ENCODE measurements around the gene LRRC3.

The LRRC3 gene

DNA sequence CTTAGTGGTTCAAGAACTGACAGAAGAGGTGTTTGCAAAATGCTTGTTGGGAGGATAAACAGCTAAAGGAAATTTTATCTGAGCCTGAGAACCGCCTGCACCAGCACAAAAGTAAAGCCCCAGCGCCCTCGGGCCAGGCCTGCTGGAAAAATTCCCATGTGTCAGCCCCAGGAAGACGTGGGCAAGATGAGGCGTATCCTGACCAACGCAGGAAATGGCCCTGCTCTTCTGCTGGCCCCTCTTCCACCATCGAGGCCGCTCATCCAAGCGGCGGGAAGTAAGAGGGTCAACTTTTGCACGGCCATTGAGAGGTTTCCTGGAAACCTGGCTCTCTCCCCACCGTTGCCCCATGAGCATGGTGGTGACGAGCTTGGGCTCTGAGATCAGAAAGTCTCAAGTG, 39.6 kb downstream of the LRRC3 start:
- no peak overlapping the region for H3K4me3 ChIP-seq (ENCODE audit: low read length)
- no peak for DNase-seq (ENCODE audit: low read depth)
- TF ChIP-seq, protein P1, sequence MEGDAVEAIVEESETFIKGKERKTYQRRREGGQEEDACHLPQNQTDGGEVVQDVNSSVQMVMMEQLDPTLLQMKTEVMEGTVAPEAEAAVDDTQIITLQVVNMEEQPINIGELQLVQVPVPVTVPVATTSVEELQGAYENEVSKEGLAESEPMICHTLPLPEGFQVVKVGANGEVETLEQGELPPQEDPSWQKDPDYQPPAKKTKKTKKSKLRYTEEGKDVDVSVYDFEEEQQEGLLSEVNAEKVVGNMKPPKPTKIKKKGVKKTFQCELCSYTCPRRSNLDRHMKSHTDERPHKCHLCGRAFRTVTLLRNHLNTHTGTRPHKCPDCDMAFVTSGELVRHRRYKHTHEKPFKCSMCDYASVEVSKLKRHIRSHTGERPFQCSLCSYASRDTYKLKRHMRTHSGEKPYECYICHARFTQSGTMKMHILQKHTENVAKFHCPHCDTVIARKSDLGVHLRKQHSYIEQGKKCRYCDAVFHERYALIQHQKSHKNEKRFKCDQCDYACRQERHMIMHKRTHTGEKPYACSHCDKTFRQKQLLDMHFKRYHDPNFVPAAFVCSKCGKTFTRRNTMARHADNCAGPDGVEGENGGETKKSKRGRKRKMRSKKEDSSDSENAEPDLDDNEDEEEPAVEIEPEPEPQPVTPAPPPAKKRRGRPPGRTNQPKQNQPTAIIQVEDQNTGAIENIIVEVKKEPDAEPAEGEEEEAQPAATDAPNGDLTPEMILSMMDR (IDR thresholded peaks at IDR 0.05; ENCODE audit: insufficient read depth, low read depth, low read length, missing control alignments) = no peak

DNA sequence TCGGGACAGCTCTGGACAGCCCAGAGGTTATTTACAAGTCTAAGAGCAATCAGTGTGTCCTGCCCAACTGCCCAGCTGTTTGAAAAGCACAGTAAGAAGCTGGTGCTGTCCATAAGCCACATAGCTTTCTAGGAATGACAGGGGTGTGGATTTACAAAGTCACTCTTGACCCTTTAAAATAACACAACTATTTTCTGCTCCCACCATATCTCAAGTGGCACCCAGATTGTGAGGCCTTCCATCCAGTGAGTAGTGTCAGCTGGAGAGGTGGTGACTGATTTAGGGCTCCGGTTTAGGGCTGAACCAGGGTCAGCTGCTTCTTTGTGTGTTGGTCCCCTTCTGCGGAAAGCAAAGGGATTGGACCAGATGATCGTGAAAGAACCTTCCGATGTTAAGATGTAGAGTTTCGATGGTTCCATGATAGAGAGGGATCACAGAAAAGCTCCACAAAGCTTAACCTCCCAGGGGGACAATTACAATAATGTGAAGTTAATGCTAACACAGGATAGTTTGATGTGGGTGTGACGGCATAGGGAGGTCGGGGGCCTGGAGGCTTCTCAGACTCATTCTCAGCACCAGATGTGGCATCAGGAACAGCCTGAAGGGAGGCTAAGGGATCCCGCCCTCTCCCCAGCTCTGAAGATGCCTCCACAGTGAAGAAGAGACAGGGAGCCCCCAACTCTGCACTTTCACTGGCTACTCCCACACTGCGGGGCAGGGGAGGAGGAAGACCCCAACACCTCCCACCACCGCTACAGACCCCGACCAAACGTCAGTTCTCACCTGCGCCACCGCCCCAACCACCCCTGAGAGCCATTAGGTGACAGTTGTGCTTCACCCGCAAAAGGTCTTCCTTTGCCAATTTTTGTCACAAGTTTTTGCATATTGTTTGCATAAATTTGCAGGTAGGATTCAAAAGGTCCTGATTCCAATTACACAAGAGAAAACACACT, 40.6 kb downstream of the LRRC3 start:
- DNase-seq (ENCODE audit: low read depth) = no peak
- H3K4me3 ChIP-seq (ENCODE audit: low read length) = no peak overlapping the region
- TF ChIP-seq, protein P1 (IDR thresholded peaks at IDR 0.05; ENCODE audit: insufficient read depth, low read depth, low read length, missing control alignments) = no peak

DNA sequence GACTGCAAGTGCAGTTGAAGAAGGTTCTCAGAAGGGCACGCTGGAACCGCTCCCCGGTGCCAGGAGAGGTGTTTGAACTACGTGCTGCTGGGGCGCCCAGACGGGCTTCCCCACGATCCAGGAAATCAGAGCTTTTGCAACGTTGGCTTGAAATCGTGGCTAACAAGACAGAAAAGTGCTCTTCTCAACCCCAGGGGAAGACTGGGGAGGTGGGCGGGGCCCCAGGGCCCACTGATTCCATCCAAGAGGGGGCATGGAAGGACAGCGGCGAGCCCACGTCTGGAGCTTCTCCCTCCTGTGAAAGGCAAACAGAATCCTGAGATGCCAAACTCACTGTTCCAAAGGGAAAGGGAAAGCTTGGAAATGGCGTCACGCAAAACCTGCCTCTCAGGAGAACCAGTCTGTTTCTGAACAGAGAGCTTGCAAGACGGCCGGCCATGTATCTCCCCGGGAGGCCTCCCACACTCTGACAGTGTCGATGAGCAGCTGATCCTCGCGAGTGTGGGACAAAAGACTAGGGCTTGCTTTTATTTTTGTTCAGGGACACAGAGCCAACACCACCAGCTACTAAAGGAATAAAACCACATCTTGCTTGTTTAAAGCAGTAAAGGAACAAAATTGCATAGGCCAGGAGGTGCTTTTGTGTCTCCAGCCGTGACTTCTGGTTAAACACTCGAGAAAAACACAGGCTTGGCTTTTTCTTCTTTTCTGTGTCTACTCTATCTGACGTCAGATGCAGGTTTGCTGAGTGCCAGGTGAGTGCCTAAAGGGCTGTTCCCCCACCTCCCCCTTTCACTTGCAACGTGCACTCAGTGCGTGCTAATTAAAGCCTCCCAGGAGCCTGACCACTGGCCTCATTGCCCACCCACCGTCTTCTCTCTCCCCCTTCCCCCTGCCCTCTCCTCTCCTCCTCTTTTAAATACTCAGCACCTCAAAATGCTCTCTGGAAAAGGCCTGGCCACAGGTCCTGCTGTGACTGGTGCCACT, 41.5 kb downstream of the LRRC3 start:
- DNase-seq (ENCODE audit: low read depth) = no peak
- TF ChIP-seq, protein P1 (IDR thresholded peaks at IDR 0.05; ENCODE audit: insufficient read depth, low read depth, low read length, missing control alignments) = no peak
- H3K4me3 ChIP-seq (ENCODE audit: low read length) = no peak overlapping the region

DNA sequence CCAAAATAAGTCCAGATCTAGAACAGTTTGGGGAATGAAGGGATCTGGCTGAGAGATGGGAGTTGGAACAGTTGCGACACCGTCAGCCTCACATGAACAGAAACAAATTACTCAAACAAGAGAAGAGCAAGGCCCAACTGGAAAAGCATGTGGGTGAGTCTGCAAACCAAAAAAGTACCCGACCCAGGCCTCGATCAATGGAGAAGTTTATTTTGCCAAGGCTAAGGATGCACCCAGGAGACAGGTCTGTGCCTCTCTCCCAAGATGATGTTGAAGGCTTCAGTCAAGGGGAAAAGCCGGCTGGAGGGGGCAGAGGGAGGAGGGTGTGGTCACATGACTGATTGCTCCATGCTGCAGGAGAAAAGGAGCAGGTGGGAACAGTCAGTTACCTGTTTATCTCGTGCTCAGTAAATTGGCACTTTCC, 42.4 kb downstream of the LRRC3 start:
- H3K4me3 ChIP-seq (ENCODE audit: low read length) = no peak overlapping the region
- TF ChIP-seq, protein P1 (IDR thresholded peaks at IDR 0.05; ENCODE audit: insufficient read depth, low read depth, low read length, missing control alignments) = no peak
- DNase-seq (ENCODE audit: low read depth) = no peak

DNA sequence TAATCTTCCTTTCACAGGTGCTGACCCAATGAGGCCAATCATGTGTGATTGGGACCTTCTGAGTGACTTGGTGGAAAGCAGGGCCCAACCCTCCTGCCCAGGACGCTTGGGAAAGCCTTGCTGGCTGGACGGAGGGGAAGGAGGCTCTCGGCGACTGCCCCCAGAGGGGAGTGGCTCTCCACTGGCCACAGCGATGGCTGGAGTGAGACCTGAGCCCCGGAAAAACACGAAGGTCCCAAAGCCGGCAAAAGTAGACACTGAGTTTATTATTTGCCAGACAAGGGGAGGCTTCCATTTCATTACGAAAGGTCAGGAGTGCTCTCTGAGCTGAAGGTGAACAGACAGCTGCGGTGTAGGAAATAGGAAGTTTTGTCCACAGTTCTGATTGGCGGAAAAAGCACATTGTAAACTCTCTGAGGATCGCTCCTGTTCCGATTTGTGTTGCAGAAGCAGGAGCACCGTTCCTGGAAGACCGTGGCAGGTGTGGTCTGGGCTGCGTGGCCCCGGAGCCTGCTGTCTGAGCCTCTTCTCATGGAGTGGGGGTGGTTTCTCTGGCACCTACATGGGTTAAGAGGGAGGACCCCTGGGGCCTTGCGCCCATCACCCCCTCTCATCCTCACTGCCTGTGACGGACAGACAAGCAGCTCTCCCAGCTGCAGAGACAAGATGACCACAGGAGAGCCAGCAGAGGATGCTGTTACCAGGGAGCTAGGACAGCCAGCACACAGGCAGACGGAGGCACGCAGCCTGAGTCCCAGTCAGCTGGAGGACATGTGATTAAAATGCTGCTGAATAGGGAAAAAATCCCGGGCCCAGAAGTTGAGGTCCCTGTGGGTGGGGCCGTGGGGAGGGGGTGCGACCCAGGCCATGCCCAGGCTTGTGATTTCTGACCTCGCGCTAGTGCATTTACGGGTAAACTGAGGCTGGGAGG, 43.2 kb downstream of the LRRC3 start:
- no peak overlapping the region for H3K4me3 ChIP-seq (ENCODE audit: low read length)
- no peak for DNase-seq (ENCODE audit: low read depth)
- TF ChIP-seq, protein P1 (IDR thresholded peaks at IDR 0.05; ENCODE audit: insufficient read depth, low read depth, low read length, missing control alignments) = no peak

DNA sequence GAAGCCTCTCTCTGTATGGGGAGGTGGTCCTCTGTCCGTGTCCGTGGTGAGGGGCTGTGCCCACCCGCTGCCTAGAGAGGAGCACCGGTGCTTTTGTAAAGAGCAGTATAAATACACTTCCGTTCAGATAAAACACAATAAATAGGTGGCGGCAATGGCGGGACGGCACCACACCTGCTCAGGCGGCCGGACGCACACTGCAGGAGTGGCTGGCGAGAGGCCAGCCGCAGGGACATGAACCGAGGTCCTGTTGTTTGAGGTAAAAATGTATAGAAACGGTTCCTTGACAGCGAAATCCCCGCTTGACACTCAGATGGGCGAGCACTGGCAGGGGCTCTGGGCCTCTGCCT, 43.9 kb downstream of the LRRC3 start:
- TF ChIP-seq, protein P1 (IDR thresholded peaks at IDR 0.05; ENCODE audit: insufficient read depth, low read depth, low read length, missing control alignments) = no peak

More for the DNA sequence above, 43.9 kb downstream of the LRRC3 start:
- DNase-seq (ENCODE audit: low read depth) = no peak
- no peak overlapping the region for H3K4me3 ChIP-seq (ENCODE audit: low read length)

Measured in epithelial cell of esophagus (primary cell).